Glomerular visceral epithelial cell (primary cell): ENCODE measurements around the gene KIF26B.

Source experiments
- DNase-seq: peaks from one replicate; pipeline ENCODE4 v3.0.0-alpha.2; 2016; ENCODE audit errors: extremely low spot score

KIF26B gene

DNA sequence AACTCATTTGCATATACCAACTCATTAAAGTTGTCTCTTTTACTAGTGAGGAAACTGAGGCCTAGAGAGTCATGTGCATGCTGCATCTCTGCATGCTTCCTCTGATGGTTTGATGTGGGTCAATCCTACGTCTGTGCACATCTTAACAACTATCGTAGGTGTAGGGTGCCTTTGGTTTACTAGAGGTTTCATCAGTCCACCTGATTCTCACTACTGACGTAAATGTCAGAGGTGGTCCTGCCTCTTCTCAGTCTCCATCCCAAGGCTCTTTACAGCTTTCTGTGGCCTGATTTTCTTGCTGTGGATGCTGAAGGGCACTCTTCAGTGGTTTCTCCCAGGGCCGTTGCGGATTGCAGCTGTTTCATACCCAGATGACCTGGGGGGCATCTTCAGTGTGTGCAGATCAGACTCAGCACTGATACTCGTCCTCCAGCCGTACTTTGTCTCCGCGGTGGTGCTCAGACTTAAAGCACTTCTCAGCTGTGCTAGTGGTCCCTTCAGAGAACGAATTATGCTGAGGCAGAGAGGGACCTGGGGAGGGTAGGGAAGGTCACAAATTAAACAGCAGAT lies 407.0 kb downstream of the KIF26B start:
- DNase-seq: no peak

GRCh38 chr1:245566134-245566533 lies 411.3 kb downstream of the KIF26B start:
- no peak for DNase-seq

DNA sequence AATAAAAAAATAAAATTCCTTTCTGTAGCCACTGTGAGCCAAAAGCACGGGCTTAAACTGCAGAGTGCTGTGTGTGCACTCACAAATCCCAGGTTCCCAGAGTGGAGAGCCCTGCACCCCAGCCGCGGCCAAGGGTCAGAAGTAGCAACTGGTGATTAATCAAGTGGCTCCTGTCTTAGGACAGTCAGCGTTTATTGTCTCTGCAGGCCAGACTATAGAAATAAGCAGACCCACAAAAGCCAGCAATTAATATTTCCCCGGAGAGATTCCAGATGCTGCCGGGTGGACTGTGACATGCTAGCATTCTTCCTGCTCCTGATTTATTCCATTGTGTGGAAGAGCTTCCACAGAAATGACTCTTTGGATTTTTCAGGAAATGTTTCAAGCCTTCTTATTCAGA lies 412.2 kb downstream of the KIF26B start:
- no peak for DNase-seq

DNA sequence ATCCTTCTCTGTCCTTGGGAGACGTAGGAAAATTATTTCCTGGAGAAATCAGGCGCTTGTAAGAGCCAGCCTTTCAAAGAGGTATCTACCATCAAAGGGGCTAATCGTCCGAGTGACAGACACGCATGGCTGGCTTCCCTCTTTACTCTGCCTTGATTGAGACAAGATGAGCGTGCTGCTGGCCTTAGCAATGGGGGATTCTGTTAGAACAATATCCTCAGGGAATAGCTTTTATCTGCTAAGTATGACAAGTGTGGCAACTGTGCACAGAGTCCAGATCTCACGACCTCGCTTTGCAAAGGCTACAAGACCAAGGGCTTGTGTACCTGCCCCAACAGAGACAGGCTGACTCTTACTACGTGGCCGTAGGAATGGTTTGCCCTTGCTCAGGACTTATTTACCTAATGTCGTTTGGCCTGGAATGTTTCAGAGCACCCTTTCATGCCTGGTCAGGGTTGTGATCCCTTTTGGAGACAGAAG lies 417.1 kb downstream of the KIF26B start:
- DNase-seq: no peak

DNA sequence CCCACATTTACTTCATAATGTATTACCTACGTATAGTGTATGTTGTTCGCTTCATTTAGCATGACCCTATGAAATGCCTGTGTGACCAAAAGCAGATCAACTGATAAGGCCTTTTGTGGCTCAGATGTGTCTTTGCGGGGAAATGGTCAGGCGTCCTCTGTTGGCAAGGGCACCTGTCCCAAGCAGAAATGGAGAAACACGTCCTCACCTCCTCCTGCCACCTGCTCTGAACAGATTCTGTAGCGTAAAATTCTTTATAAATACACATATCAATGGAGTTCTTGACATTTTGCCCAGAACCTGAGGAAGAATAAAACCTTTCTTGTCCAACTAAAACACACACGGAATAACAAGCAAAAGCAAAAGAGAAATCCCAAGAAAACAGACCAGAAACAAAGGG lies 417.9 kb downstream of the KIF26B start:
- DNase-seq: no peak

DNA sequence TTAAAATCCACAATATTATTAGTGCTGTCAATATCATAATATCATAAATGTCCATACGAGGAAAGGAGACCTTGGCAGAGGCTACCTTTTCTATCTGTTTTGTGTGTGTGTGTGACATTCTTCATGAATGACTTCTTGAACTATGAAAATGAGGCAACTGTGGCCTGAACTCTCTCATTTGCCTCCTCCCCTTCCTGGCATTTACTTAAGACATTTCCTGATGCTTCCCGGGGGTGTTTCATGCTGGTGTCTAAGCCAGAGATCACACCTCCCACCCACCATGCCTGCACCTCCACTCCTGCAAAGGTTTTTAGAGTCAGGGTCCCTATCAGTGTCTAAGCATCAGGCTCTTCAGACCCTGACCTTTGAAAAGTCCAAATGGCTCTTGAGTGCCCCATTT lies 420.9 kb downstream of the KIF26B start:
- no peak for DNase-seq

- no peak for DNase-seq
These were observed 421.5 kb downstream of the KIF26B start for GRCh38 chr1:245576323-245576722.

DNA sequence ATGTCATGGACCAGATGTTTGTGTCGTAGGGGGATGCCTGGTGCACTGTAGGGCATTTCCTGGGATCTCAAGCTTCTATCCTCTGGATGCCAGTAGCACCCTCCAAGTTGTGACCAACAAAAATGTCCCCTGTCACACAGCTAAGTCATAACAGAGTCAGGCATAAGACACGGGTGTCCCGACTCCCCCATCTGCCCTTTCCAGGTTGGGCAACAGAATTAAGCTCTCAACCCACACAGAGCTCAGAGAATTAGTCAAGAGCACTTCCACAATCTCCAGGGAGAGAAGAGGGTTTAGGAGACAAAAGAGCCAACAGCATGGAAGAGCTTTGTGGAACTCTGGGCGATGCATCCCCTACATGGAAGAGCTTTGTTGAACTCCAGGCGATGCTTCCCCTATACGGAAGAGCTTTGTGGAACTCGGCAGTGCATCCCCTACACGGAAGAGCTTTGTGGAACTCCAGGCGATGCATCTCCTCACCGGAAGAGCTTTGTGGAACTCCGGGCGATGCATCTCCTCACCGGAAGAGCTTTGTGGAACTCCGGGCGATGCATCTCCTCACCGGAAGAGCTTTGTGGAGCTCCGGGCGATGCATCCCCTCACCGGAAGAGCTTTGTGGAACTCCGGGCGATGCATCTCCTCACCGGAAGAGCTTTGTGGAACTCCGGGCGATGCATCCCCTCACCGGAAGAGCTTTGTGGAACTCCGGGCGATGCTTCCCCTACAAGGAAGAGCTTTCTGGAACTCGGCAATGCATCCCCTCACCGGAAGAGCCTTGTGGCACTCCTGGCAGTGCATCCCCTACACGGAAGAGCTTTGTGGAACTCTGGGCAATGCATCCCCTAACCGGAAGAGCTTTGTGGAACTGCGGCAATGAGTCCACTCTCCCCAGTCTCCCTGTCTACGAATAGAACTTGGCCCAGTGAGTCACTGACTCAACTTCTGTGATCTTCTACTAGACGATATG lies 422.7 kb downstream of the KIF26B start:
- no peak for DNase-seq

- no peak for DNase-seq
These were observed 423.5 kb downstream of the KIF26B start for GRCh38 chr1:245578308-245578707.

GRCh38 chr1:245578771-245579170 lies 424.0 kb downstream of the KIF26B start:
- no peak for DNase-seq

- no peak for DNase-seq
These were observed 425.1 kb downstream of the KIF26B start for GRCh38 chr1:245579881-245580280.

DNA sequence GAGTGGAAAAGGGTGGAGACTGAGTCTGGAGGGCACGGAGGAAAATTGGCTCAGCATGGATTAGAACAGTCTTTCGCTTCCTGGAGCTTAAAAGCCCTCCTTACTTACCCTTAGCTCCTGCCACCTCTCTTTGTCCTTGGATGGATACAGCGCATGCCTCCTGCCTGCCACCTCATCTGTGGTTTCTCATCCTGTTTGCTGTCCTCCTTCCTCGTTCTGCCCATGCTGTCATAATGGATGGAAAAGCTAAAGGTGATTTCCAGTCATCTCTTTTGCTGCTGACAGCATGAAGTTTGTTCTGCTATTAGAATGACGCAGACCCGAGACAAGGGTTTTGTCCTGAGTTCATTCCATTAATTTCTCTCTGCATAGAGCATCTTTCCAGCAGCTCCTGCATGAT lies 425.9 kb downstream of the KIF26B start:
- peak; percentile 31 for DNase-seq

- no peak for DNase-seq
These were observed 427.2 kb downstream of the KIF26B start for GRCh38 chr1:245582026-245582425.

- peak; percentile 35 for DNase-seq
These were observed 428.3 kb downstream of the KIF26B start for GRCh38 chr1:245583081-245583480.

GRCh38 chr1:245583575-245584330 lies 429.0 kb downstream of the KIF26B start:
- DNase-seq: peak; percentile 66

DNA sequence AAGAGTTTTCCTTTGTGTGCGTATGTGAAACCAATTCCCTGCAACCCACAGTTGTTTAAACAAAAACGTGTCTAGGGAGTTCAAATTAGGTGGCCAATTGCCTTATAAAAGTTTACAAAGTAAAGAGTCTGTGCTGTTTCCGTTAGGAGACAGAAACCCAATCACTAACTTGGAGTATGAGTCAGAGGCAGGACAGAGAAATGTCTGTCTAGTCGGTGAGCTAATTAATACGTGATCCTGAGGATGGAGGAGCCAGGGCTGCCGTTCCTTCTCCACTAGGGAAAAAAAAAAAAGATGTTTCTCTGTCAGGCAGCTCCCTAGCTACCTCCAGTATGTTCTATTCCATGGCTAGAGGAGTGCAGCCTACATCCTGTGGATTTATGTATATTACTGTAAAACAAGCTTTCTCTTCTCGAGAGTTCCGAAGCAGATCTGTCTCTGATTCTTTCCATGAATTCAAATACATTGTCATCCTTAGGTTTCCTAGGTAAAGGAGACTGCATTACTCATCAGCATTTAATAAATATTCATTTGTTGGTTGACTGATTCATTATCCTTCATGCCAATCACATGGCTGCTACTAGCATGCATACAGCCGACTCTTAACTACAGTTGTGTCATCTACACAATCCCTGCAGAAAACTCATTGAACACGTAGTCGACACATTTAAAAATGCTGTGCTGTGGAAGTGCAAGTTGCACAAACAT lies 430.6 kb downstream of the KIF26B start:
- DNase-seq: peak; percentile 85

GRCh38 chr1:245587435-245588115 lies 432.8 kb downstream of the KIF26B start:
- no peak for DNase-seq

DNA sequence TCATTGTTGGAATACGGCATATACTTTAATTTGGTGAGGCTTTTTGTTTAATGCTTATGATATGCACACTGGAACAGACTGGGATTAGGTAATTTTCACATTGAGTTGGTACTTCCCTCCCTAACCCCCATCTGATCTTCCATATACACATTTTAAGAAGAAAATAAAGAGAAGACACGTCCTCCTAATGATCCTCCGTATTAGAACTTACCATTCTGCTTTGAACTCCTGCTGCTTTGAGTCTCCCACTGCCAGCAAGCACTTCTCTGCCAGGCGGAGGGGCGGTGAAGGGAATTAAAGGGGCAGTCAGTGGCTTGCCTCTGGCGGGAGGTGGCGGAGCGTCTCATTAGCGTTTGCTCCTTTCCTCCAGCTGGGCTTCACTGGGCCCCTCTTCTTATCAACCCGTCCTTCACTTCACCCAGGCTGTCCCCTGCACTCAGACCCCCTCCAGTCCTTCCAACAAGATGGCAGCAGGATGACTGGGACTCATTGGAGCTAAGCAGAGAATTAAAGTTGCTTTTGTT lies 433.4 kb downstream of the KIF26B start:
- DNase-seq: no peak

DNA sequence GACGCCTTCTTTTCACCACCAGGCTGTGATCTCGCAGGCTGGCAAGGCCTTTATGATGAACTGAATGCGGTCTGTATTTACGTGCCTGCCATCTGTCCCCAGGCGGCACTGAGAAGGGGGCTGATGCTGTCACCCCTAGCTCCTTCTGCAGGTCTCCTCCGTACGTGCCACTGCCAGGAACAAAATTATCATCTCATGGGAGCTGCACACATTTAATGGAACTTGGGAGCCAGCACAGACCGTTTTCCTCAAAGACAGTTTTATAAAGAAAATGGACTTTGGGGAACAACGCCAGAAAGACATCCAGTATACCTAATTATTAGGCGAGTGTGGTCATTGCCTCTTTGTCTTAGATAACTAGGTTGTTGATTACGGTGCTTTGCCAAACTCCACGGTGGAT lies 434.5 kb downstream of the KIF26B start:
- no peak for DNase-seq

- DNase-seq: no peak
These were observed 435.1 kb downstream of the KIF26B start for GRCh38 chr1:245589906-245590305.

DNA sequence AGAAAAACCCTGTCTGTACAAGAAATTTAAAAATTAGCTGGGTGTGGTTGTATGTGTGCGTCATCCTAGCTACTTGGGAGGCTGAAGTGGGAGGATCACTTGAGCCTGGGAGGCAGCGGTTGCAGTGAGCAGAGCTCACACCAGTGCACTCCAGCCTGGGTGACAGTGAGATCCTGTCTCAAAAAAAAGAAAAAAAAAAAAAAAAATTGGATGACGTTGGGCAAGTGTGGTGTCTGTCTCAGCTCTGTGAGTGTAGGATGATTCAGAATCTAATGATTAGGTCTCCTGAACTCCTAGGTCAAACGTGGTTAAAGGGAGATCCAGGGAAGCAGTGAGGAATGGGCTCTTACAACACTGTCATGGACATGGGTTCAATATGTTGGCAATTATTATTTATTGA lies 435.9 kb downstream of the KIF26B start:
- peak; percentile 23 for DNase-seq
